ENCODE data around the gene SLC25A41. TPM values are rescaled to one million over a fixed set of nuclear protein-coding genes. Genes with fewer than 3 reads are reported as not detected.

The SLC25A41 gene
- total and polyA plus RNA-seq, 2 of the 13 experiments (the other 11 are each of a cell fraction or from before 2014, with no cell fraction given) = 0.33 to 0.95 TPM

GRCh38 chr19:6459262-6460098 lies 25.9 kb upstream of the SLC25A41 start, which contains the start of gene SLC25A23 (continued):
- no peak for TF ChIP-seq FOXK1 (CRISPR knock-in tag; IDR thresholded peaks at IDR 0.05; ENCODE audit: borderline replicate concordance, low read depth)
- TF ChIP-seq GTF2F1 (IDR thresholded peaks at IDR 0.05; ENCODE audit: low read length) = no peak
- no peak for TF ChIP-seq ZBTB49 (CRISPR knock-in tag; IDR thresholded peaks at IDR 0.05; ENCODE audit: borderline replicate concordance)
- no peak for TF ChIP-seq SMAD1 (CRISPR knock-in tag; IDR thresholded peaks at IDR 0.05; ENCODE audit: borderline replicate concordance, low read depth)
- TF ChIP-seq NPAS2 (CRISPR knock-in tag; IDR thresholded peaks at IDR 0.05; ENCODE audit: borderline replicate concordance) = no peak
- TF ChIP-seq ZNF264 (CRISPR knock-in tag; IDR thresholded peaks at IDR 0.05) = no peak
- TF ChIP-seq ADNP (CRISPR knock-in tag; IDR thresholded peaks at IDR 0.05) = no peak
- no peak for TF ChIP-seq CBX2 (IDR thresholded peaks at IDR 0.05; ENCODE audit: low read depth, low read length)
- TF ChIP-seq CBX2 (CRISPR knock-in tag; IDR thresholded peaks at IDR 0.05; ENCODE audit: low read depth) = no peak
- no peak for TF ChIP-seq KIAA2018 (CRISPR knock-in tag; IDR thresholded peaks at IDR 0.05; ENCODE audit: borderline replicate concordance)
- TF ChIP-seq BRCA1 (CRISPR knock-in tag; IDR thresholded peaks at IDR 0.05) = no peak
- no peak for TF ChIP-seq ZNF558 (CRISPR knock-in tag; IDR thresholded peaks at IDR 0.05; ENCODE audit: borderline replicate concordance)
- TF ChIP-seq GMEB1 (CRISPR knock-in tag; IDR thresholded peaks at IDR 0.05; ENCODE audit: borderline replicate concordance) = no peak
- no peak for TF ChIP-seq ZBTB25 (CRISPR knock-in tag; IDR thresholded peaks at IDR 0.05)
- TF ChIP-seq RFX3 (CRISPR knock-in tag; IDR thresholded peaks at IDR 0.05) = no peak
- TF ChIP-seq ZNF546 (CRISPR knock-in tag; conservative IDR thresholded peaks at IDR 0.05) = no peak

Measured in HepG2 (cell line).